ENCODE measurements around the gene SEMA4B. TPM values are rescaled to one million over a fixed set of nuclear protein-coding genes. Genes with fewer than 3 reads are reported as not detected.

SEMA4B gene
- total RNA-seq, 1 experiment from 2014 or later: 50.2 TPM

DNA sequence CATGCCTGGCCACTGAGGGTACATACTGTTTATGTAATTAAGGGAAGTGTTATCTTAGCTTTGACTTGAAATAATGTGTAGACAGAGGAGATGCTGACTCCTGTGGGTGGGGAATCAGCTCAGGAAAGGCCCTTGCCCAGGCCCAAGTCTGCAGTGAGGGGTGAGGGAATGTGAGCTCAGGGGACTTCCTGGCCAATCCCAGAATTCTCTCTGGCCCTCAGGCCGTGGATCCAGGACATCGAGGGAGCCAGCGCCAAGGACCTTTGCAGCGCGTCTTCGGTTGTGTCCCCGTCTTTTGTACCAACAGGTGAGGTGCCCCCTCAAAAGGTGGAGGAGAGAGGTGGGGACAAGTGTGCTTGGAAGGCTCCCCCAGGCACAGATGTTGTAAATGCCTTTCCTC lies 26.2 kb downstream of the SEMA4B start (continued):
- TF ChIP-seq, protein P1, sequence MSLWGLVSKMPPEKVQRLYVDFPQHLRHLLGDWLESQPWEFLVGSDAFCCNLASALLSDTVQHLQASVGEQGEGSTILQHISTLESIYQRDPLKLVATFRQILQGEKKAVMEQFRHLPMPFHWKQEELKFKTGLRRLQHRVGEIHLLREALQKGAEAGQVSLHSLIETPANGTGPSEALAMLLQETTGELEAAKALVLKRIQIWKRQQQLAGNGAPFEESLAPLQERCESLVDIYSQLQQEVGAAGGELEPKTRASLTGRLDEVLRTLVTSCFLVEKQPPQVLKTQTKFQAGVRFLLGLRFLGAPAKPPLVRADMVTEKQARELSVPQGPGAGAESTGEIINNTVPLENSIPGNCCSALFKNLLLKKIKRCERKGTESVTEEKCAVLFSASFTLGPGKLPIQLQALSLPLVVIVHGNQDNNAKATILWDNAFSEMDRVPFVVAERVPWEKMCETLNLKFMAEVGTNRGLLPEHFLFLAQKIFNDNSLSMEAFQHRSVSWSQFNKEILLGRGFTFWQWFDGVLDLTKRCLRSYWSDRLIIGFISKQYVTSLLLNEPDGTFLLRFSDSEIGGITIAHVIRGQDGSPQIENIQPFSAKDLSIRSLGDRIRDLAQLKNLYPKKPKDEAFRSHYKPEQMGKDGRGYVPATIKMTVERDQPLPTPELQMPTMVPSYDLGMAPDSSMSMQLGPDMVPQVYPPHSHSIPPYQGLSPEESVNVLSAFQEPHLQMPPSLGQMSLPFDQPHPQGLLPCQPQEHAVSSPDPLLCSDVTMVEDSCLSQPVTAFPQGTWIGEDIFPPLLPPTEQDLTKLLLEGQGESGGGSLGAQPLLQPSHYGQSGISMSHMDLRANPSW (CRISPR knock-in tag; conservative IDR thresholded peaks at IDR 0.05; ENCODE audit: low read depth): no peak
- TF ChIP-seq, protein P2, sequence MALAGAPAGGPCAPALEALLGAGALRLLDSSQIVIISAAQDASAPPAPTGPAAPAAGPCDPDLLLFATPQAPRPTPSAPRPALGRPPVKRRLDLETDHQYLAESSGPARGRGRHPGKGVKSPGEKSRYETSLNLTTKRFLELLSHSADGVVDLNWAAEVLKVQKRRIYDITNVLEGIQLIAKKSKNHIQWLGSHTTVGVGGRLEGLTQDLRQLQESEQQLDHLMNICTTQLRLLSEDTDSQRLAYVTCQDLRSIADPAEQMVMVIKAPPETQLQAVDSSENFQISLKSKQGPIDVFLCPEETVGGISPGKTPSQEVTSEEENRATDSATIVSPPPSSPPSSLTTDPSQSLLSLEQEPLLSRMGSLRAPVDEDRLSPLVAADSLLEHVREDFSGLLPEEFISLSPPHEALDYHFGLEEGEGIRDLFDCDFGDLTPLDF (CRISPR knock-in tag; IDR thresholded peaks at IDR 0.05): no peak
- TF ChIP-seq EMX1 (CRISPR knock-in tag; IDR thresholded peaks at IDR 0.05) (no peak), HMGA2 (CRISPR knock-in tag; IDR thresholded peaks at IDR 0.05) (no peak)
- TF ChIP-seq, protein P3, sequence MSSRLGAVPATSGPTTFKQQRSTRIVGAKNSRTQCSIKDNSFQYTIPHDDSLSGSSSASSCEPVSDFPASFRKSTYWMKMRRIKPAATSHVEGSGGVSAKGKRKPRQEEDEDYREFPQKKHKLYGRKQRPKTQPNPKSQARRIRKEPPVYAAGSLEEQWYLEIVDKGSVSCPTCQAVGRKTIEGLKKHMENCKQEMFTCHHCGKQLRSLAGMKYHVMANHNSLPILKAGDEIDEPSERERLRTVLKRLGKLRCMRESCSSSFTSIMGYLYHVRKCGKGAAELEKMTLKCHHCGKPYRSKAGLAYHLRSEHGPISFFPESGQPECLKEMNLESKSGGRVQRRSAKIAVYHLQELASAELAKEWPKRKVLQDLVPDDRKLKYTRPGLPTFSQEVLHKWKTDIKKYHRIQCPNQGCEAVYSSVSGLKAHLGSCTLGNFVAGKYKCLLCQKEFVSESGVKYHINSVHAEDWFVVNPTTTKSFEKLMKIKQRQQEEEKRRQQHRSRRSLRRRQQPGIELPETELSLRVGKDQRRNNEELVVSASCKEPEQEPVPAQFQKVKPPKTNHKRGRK (CRISPR knock-in tag; IDR thresholded peaks at IDR 0.05; ENCODE audit: borderline replicate concordance): no peak

DNA sequence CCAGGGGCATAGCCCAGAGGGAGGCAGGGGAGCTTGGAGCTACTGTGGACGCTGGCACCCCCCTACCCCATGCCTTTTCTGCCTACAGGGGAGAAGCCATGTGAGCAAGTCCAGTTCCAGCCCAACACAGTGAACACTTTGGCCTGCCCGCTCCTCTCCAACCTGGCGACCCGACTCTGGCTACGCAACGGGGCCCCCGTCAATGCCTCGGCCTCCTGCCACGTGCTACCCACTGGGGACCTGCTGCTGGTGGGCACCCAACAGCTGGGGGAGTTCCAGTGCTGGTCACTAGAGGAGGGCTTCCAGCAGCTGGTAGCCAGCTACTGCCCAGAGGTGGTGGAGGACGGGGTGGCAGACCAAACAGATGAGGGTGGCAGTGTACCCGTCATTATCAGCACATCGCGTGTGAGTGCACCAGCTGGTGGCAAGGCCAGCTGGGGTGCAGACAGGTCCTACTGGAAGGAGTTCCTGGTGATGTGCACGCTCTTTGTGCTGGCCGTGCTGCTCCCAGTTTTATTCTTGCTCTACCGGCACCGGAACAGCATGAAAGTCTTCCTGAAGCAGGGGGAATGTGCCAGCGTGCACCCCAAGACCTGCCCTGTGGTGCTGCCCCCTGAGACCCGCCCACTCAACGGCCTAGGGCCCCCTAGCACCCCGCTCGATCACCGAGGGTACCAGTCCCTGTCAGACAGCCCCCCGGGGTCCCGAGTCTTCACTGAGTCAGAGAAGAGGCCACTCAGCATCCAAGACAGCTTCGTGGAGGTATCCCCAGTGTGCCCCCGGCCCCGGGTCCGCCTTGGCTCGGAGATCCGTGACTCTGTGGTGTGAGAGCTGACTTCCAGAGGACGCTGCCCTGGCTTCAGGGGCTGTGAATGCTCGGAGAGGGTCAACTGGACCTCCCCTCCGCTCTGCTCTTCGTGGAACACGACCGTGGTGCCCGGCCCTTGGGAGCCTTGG lies 27.0 kb downstream of the SEMA4B start:
- Mint-ChIP-seq H3K27ac (no peak overlapping the region), H3K4me3 (no peak overlapping the region), H3K4me1 (peaks cover 7% of the 10 kb centered on the region), H3K36me3 (peaks cover 40% of the 10 kb centered on the region), H3K27me3 (ENCODE audit: low read depth) (no peaks in the 10 kb centered on the region), H3K9me3 (no peaks in the 10 kb centered on the region)
- no peak for ATAC-seq
- no peak for DNase-seq (ENCODE audit: low spot score)
- CTCF ChIA-PET: no interaction called here
- POLR2A ChIA-PET: no interaction called here
- no peak for TF ChIP-seq ETV6 (CRISPR knock-in tag; IDR thresholded peaks at IDR 0.05)
- no peak for TF ChIP-seq TEAD4 (CRISPR knock-in tag; IDR thresholded peaks at IDR 0.05)
- no peak for TF ChIP-seq ATF1 (CRISPR knock-in tag; IDR thresholded peaks at IDR 0.05)
- no peak for TF ChIP-seq GRHL2 (CRISPR knock-in tag; IDR thresholded peaks at IDR 0.05; ENCODE audit: insufficient replicate concordance, severe bottlenecking)
- TF ChIP-seq ESRRA (CRISPR knock-in tag; IDR thresholded peaks at IDR 0.05; ENCODE audit: borderline replicate concordance): no peak
- TF ChIP-seq, protein P4, sequence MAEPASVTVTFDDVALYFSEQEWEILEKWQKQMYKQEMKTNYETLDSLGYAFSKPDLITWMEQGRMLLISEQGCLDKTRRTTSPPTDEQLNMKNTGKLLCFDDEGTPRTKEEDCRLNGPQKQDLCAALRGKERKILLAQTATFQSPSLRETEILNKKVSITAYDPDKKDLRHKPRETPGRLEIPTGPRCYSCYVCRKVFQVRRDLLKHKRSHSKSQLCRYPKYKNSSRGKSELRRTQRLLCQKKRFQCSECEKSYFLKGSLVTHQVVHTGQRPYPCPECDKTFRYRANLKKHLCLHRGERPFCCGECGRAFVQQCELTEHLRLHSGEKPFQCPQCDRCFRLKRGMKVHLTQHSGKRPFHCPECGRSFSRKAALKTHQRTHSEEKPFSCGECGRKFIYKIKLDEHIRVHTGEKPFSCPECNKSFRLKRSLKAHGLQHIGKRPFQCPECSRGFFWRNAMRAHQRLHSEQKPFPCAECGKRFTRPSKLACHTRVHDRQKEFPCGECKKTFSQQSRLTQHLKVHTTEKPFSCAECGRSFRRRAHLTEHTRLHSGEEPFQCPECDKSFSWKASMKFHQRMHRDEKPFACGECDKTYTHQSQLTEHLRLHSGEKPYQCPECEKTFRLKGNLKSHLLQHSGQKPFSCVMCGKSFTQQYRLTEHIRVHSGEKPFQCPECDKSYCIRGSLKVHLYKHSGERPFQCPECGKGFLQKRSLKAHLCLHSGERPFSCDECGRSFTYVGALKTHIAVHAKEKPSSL (CRISPR knock-in tag; conservative IDR thresholded peaks at IDR 0.05): no peak
- TF ChIP-seq, protein P5, sequence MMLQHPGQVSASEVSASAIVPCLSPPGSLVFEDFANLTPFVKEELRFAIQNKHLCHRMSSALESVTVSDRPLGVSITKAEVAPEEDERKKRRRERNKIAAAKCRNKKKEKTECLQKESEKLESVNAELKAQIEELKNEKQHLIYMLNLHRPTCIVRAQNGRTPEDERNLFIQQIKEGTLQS (CRISPR knock-in tag; conservative IDR thresholded peaks at IDR 0.05): no peak
- TF ChIP-seq, protein P6, sequence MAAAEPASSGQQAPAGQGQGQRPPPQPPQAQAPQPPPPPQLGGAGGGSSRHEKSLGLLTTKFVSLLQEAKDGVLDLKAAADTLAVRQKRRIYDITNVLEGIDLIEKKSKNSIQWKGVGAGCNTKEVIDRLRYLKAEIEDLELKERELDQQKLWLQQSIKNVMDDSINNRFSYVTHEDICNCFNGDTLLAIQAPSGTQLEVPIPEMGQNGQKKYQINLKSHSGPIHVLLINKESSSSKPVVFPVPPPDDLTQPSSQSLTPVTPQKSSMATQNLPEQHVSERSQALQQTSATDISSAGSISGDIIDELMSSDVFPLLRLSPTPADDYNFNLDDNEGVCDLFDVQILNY (CRISPR knock-in tag; IDR thresholded peaks at IDR 0.05): no peak
- TF ChIP-seq, protein P7, sequence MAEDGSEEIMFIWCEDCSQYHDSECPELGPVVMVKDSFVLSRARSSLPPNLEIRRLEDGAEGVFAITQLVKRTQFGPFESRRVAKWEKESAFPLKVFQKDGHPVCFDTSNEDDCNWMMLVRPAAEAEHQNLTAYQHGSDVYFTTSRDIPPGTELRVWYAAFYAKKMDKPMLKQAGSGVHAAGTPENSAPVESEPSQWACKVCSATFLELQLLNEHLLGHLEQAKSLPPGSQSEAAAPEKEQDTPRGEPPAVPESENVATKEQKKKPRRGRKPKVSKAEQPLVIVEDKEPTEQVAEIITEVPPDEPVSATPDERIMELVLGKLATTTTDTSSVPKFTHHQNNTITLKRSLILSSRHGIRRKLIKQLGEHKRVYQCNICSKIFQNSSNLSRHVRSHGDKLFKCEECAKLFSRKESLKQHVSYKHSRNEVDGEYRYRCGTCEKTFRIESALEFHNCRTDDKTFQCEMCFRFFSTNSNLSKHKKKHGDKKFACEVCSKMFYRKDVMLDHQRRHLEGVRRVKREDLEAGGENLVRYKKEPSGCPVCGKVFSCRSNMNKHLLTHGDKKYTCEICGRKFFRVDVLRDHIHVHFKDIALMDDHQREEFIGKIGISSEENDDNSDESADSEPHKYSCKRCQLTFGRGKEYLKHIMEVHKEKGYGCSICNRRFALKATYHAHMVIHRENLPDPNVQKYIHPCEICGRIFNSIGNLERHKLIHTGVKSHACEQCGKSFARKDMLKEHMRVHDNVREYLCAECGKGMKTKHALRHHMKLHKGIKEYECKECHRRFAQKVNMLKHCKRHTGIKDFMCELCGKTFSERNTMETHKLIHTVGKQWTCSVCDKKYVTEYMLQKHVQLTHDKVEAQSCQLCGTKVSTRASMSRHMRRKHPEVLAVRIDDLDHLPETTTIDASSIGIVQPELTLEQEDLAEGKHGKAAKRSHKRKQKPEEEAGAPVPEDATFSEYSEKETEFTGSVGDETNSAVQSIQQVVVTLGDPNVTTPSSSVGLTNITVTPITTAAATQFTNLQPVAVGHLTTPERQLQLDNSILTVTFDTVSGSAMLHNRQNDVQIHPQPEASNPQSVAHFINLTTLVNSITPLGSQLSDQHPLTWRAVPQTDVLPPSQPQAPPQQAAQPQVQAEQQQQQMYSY (CRISPR knock-in tag; IDR thresholded peaks at IDR 0.05): no peak
- TF ChIP-seq, protein P8, sequence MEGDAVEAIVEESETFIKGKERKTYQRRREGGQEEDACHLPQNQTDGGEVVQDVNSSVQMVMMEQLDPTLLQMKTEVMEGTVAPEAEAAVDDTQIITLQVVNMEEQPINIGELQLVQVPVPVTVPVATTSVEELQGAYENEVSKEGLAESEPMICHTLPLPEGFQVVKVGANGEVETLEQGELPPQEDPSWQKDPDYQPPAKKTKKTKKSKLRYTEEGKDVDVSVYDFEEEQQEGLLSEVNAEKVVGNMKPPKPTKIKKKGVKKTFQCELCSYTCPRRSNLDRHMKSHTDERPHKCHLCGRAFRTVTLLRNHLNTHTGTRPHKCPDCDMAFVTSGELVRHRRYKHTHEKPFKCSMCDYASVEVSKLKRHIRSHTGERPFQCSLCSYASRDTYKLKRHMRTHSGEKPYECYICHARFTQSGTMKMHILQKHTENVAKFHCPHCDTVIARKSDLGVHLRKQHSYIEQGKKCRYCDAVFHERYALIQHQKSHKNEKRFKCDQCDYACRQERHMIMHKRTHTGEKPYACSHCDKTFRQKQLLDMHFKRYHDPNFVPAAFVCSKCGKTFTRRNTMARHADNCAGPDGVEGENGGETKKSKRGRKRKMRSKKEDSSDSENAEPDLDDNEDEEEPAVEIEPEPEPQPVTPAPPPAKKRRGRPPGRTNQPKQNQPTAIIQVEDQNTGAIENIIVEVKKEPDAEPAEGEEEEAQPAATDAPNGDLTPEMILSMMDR (IDR thresholded peaks at IDR 0.05): no peak
- TF ChIP-seq TCF7 (CRISPR knock-in tag; IDR thresholded peaks at IDR 0.05; ENCODE audit: low read depth): no peak
- no peak for TF ChIP-seq KAT7 (CRISPR knock-in tag; IDR thresholded peaks at IDR 0.05; ENCODE audit: borderline replicate concordance)

All from WTC11 (cell line).